ENCODE results near the gene FRAT1. TPM values are rescaled to one million over a fixed set of nuclear protein-coding genes. Genes with fewer than 3 reads are reported as not detected.

Gene FRAT1
- total and polyA plus RNA-seq, 2 donors (not counting 3 experiments of a cell fraction or from before 2014, with no cell fraction given): 2.2 to 3.2 TPM

DNA sequence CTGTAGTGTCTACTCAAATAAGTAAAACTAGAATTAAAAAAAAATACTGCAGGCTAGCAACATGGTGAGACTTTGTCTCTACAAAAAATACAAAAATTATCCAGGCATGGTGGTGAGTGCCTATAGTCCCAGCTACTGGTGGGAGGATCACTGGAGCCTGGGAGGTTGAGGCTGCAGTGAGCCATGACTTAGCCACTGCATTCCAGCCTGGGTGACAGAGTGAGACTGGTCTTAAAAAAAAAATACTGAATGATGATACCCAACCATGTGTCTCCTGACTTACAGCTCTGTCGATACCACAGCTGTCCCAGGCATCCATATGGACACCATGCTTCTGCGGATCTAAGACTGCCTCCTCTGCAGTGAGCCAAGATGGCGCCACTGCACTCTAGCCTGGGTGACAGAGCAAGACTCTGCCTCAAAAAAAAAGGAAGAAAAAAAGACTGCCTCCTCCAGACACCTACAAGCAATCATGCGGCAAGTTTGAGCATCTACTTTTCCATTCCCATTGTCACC lies 7.9 kb upstream of the FRAT1 start:
- Histone ChIP-seq H3K9me1 (replicated peaks; ENCODE audit: control insufficient read depth, extremely low read depth, insufficient read depth, low read length) (no peaks in the 10 kb centered on the region), H3K9ac (replicated peaks; ENCODE audit: extremely low read depth, insufficient read depth, low read length) (no peak overlapping the region), H3K4me3 (replicated peaks in 1 of 3; ENCODE audit: insufficient read depth in 1 of 3, low read depth in 1 of 3, low read length in 3 of 3) (no peak overlapping the region), H3K36me3 (ENCODE audit: control insufficient read depth in 2 of 2, extremely low read depth in 1 of 2, insufficient read depth in 2 of 2, low read length in 2 of 2) (no peaks in the 10 kb centered on the region), H3K27me3 (ENCODE audit: control insufficient read depth in 2 of 2, insufficient read depth in 2 of 2, low read length in 2 of 2) (no peaks in the 10 kb centered on the region), H3K9me3 (replicated peaks; ENCODE audit: control insufficient read depth, insufficient read depth, low read length) (no peaks in the 10 kb centered on the region), H3K27ac (ENCODE audit: insufficient read depth, low read depth, low read length) (no peak overlapping the region), H3K4me2 (ENCODE audit: insufficient read depth, low read length) (no peak overlapping the region), H4K20me1 (replicated peaks; ENCODE audit: control insufficient read depth, extremely low read depth, insufficient read depth, low read length) (no peaks in the 10 kb centered on the region), H3K79me2 (ENCODE audit: control insufficient read depth, insufficient read depth, low read length) (no peaks in the 10 kb centered on the region), H3K4me1 (ENCODE audit: control insufficient read depth, extremely low read depth, insufficient read depth, low read length) (no peaks in the 10 kb centered on the region), H2AFZ (ENCODE audit: low read depth, low read length) (no peak overlapping the region)
- dilution Hi-C loops (cut with MboI; ENCODE audit: extremely low pct_ligation_motif_present, low sequenced_read_pairs) (no loop called here), intact Hi-C loops (cut with micrococcal nuclease) (no loop called here)
- POLR2A ChIA-PET: no interaction called here
- CTCF ChIA-PET: no interaction called here
- no peak for DNase-seq (ENCODE audit: low read depth, low spot score)
- FAIRE-seq: no peak
- BruUV-seq (replicated peaks): no TSS peak
- TF ChIP-seq POLR2AphosphoS5 (IDR thresholded peaks at IDR 0.05; ENCODE audit: insufficient read depth, low read depth, low read length) (no peak), EZH2 (IDR thresholded peaks at IDR 0.05; ENCODE audit: borderline replicate concordance, low read depth, low read length, severe bottlenecking) (no peak), MYC (IDR thresholded peaks at IDR 0.05; ENCODE audit: low read depth, low read length) (no peak), JUN (IDR thresholded peaks at IDR 0.05; ENCODE audit: borderline replicate concordance, insufficient read depth, insufficient read length, low read depth) (no peak), GATA2 (IDR thresholded peaks at IDR 0.05; ENCODE audit: insufficient read depth, insufficient read length, low read depth, low read length) (no peak), FOS (IDR thresholded peaks at IDR 0.05; ENCODE audit: borderline replicate concordance, insufficient read depth, low read length) (no peak), POLR2A (IDR thresholded peaks at IDR 0.05; ENCODE audit: low read depth, low read length) (no peak)
- TF ChIP-seq, protein P1, sequence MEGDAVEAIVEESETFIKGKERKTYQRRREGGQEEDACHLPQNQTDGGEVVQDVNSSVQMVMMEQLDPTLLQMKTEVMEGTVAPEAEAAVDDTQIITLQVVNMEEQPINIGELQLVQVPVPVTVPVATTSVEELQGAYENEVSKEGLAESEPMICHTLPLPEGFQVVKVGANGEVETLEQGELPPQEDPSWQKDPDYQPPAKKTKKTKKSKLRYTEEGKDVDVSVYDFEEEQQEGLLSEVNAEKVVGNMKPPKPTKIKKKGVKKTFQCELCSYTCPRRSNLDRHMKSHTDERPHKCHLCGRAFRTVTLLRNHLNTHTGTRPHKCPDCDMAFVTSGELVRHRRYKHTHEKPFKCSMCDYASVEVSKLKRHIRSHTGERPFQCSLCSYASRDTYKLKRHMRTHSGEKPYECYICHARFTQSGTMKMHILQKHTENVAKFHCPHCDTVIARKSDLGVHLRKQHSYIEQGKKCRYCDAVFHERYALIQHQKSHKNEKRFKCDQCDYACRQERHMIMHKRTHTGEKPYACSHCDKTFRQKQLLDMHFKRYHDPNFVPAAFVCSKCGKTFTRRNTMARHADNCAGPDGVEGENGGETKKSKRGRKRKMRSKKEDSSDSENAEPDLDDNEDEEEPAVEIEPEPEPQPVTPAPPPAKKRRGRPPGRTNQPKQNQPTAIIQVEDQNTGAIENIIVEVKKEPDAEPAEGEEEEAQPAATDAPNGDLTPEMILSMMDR (IDR thresholded peaks at IDR 0.05; ENCODE audit: extremely low read depth in 1 of 2, insufficient read depth in 1 of 2, low read depth in 1 of 2, low read length in 2 of 2): no peak
- TF ChIP-seq, protein P2, sequence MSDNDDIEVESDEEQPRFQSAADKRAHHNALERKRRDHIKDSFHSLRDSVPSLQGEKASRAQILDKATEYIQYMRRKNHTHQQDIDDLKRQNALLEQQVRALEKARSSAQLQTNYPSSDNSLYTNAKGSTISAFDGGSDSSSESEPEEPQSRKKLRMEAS (IDR thresholded peaks at IDR 0.05; ENCODE audit: insufficient read depth, insufficient read length): no peak

All from endothelial cell of umbilical vein (primary cell).